Muscle of arm (tissue), 12 donors: ENCODE results near the gene DSTN. TPM values are rescaled to one million over a fixed set of nuclear protein-coding genes. Genes with fewer than 3 reads are reported as not detected.
A peak's percentile ranks its signal among the peaks of the same experiment; 100 is the strongest.

ENCODE experiments used
- DNase-seq: peaks from one replicate; pipeline ENCODE4 v3.0.0-alpha.2; 2013
- polyA plus RNA-seq, 12 donors: library from polyadenylated mRNA; unstranded; fragments of 120-200 nt; gene quantifications; one replicate each; pipeline ENCODE4 v1.2.1, GENCODE V29; 2013; ENCODE audit not compliant: insufficient read length in 12 of 12

Gene DSTN
- polyA plus RNA-seq, 12 donors: 231 to 323 (median 284) TPM; not detected in 1

GRCh38 chr20:17609811-17610377 is 40.0 kb downstream of the DSTN start:
- no peak for DNase-seq

GRCh38 chr20:17610566-17611289 is 40.9 kb downstream of the DSTN start:
- DNase-seq: no peak

- no peak for DNase-seq
Observed at GRCh38 chr20:17611290-17611539, 41.3 kb downstream of the DSTN start.

- no peak for DNase-seq
Observed at GRCh38 chr20:17611540-17612286, 41.8 kb downstream of the DSTN start.

- no peak for DNase-seq
Observed at GRCh38 chr20:17612287-17612991, 42.6 kb downstream of the DSTN start.

- DNase-seq: no peak
Observed at GRCh38 chr20:17612992-17613327, 43.1 kb downstream of the DSTN start.

GRCh38 chr20:17613328-17614175 is 43.7 kb downstream of the DSTN start:
- DNase-seq: no peak

GRCh38 chr20:17614176-17614811 is 44.4 kb downstream of the DSTN start:
- peak; percentile 79 for DNase-seq

- DNase-seq: no peak
Observed at GRCh38 chr20:17614812-17615644, 45.2 kb downstream of the DSTN start.

GRCh38 chr20:17615645-17616479 is 46.0 kb downstream of the DSTN start:
- DNase-seq: no peak

GRCh38 chr20:17616480-17617211 is 46.8 kb downstream of the DSTN start:
- no peak for DNase-seq

GRCh38 chr20:17617212-17617867 is 47.5 kb downstream of the DSTN start:
- DNase-seq: no peak

- no peak for DNase-seq
Observed at GRCh38 chr20:17617868-17618672, 48.2 kb downstream of the DSTN start.

- DNase-seq: no peak
Observed at GRCh38 chr20:17618673-17619013, 48.8 kb downstream of the DSTN start.

- DNase-seq: no peak
Observed at GRCh38 chr20:17619351-17620093, 49.6 kb downstream of the DSTN start.

- no peak for DNase-seq
Observed at GRCh38 chr20:17620371-17621228, 50.7 kb downstream of the DSTN start.
